ENCODE results near the gene PCDHGA11. TPM values are rescaled to one million over a fixed set of nuclear protein-coding genes. Genes with fewer than 3 reads are reported as not detected.

The PCDHGA11 gene
- total RNA-seq, 1 experiment from 2014 or later = 0.39 TPM

GRCh38 chr5:141389153-141390042 is 31.5 kb upstream of the PCDHGA11 start:
- CTCF ChIA-PET = no interaction called here
- in situ Hi-C loops (cut with HindIII; ENCODE audit: low pct_unique_long_range_greater_than_20kb, low sequenced_read_pairs) = no loop called here
- intact Hi-C loops (cut with micrococcal nuclease; ENCODE audit: unreplicated experiment) = no loop called here
- no peaks in the 10 kb centered on the region for H3K27me3 ChIP-seq (ENCODE audit: control insufficient read depth, insufficient read depth, low read length)
- no peak overlapping the region for H3K27ac ChIP-seq (ENCODE audit: low read length)
- H3K9me3 ChIP-seq (ENCODE audit: control insufficient read depth, insufficient read depth, low read depth, low read length) = no peaks in the 10 kb centered on the region; the same call in 1 of the 2 replicates
- DNase-seq (ENCODE audit: low read depth, low spot score) (no peak), ATAC-seq (no peak)
- no peaks in the 10 kb centered on the region for H3K36me3 ChIP-seq (ENCODE audit: control insufficient read depth, insufficient read depth, low read length)
- H3K4me3 ChIP-seq (ENCODE audit: low read depth in 2 of 2, low read length in 2 of 2) = no peak overlapping the region
- BruUV-seq (replicated peaks) = no TSS peak
- POLR2A ChIA-PET = no interaction called here
- TF ChIP-seq REST (IDR thresholded peaks at IDR 0.05; ENCODE audit: insufficient read depth in 1 of 2, low read depth in 2 of 2, low read length in 1 of 2) = no peak
- no peak for TF ChIP-seq POLR2AphosphoS5 (IDR thresholded peaks at IDR 0.05; ENCODE audit: low read depth, low read length)
- no peak for TF ChIP-seq TCF7L2 (IDR thresholded peaks at IDR 0.05; ENCODE audit: low read depth, low read length)
- no peak for TF ChIP-seq SIN3A (IDR thresholded peaks at IDR 0.05; ENCODE audit: borderline replicate concordance, insufficient read depth, low read depth, low read length)
- no peak for TF ChIP-seq CTCF (IDR thresholded peaks at IDR 0.05)
- no peaks in the 10 kb centered on the region for H3K4me1 ChIP-seq (ENCODE audit: control insufficient read depth, insufficient read depth, low read length)

- H3K4me3 ChIP-seq (ENCODE audit: low read depth in 2 of 2, low read length in 2 of 2) = no peak within 1 kb of the TSS
- in situ Hi-C loops (cut with HindIII; ENCODE audit: low pct_unique_long_range_greater_than_20kb, low sequenced_read_pairs) (no loop called here), intact Hi-C loops (cut with micrococcal nuclease; ENCODE audit: unreplicated experiment) (no loop called here)
- TF ChIP-seq POLR2AphosphoS5 (IDR thresholded peaks at IDR 0.05; ENCODE audit: low read depth, low read length) = no peak
- TF ChIP-seq CTCF (IDR thresholded peaks at IDR 0.05) = peak; percentile 26; the same call in 1 of the 2 replicates
- POLR2A ChIA-PET = no interaction called here
- no peaks in the 10 kb centered on the region for H3K36me3 ChIP-seq (ENCODE audit: control insufficient read depth, insufficient read depth, low read length)
- no peak within 1 kb of the TSS for H3K27ac ChIP-seq (ENCODE audit: low read length)
- ATAC-seq = no peak
- no TSS peak for BruUV-seq (replicated peaks)
- DNase-seq (ENCODE audit: low read depth, low spot score) = no peak
- no peaks in the 10 kb centered on the region for H3K4me1 ChIP-seq (ENCODE audit: control insufficient read depth, insufficient read depth, low read length)
- no peaks in the 10 kb centered on the region; the same call in 1 of the 2 replicates for H3K27me3 ChIP-seq (ENCODE audit: control insufficient read depth, insufficient read depth, low read length)
- CTCF ChIA-PET = no interaction called here
- no peaks in the 10 kb centered on the region; the same call in 1 of the 2 replicates for H3K9me3 ChIP-seq (ENCODE audit: control insufficient read depth, insufficient read depth, low read depth, low read length)
Measured at GRCh38 chr5:141392429-141393198, 28.2 kb upstream of the PCDHGA11 start, which contains the start of gene PCDHGA8. PCDHGA8 (plus strand) TSS chr5:141392633; CDS start chr5:141392814, 181 bp downstream.

Measured in Panc1 (cell line).